ENCODE data around the gene BORCS5. TPM values are rescaled to one million over a fixed set of nuclear protein-coding genes. Genes with fewer than 3 reads are reported as not detected.

Gene BORCS5
- polyA plus RNA-seq, 1 experiment, result 13.6 TPM

DNA sequence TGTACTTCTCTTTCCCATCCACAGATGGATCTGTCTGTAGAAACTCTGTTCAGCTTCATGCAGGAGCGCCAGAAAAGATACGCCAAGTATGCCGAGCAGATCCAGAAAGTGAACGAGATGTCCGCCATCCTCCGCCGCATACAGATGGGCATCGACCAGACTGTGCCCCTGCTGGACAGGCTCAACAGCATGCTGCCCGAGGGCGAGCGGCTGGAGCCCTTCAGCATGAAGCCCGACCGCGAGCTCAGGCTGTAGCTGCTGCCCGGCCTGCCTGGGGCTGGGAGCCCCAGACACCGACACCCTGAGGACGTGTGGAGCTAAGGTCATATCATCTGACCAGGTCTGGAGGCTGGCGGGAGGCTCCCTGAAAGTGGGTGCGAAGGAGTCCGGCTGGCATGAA lies 108.6 kb downstream of the BORCS5 start:
- CTCF ChIA-PET, result no interaction called here
- POLR2A ChIA-PET, result no interaction called here
- Histone ChIP-seq H3K27ac (ENCODE audit: low read depth, low read length) (no peak overlapping the region), H3K27me3 (ENCODE audit: control insufficient read depth, insufficient read depth, low read length) (no peaks in the 10 kb centered on the region), H3K9me3 (ENCODE audit: control insufficient read depth, insufficient read depth, low read length) (no peaks in the 10 kb centered on the region), H3K4me3 (ENCODE audit: low read depth, low read length) (no peak overlapping the region)
- TF ChIP-seq, protein P1, sequence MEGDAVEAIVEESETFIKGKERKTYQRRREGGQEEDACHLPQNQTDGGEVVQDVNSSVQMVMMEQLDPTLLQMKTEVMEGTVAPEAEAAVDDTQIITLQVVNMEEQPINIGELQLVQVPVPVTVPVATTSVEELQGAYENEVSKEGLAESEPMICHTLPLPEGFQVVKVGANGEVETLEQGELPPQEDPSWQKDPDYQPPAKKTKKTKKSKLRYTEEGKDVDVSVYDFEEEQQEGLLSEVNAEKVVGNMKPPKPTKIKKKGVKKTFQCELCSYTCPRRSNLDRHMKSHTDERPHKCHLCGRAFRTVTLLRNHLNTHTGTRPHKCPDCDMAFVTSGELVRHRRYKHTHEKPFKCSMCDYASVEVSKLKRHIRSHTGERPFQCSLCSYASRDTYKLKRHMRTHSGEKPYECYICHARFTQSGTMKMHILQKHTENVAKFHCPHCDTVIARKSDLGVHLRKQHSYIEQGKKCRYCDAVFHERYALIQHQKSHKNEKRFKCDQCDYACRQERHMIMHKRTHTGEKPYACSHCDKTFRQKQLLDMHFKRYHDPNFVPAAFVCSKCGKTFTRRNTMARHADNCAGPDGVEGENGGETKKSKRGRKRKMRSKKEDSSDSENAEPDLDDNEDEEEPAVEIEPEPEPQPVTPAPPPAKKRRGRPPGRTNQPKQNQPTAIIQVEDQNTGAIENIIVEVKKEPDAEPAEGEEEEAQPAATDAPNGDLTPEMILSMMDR (IDR thresholded peaks at IDR 0.05; ENCODE audit: low read depth, low read length), result no peak
- DNase-seq (ENCODE audit: low read depth, low spot score), result no peak

DNA sequence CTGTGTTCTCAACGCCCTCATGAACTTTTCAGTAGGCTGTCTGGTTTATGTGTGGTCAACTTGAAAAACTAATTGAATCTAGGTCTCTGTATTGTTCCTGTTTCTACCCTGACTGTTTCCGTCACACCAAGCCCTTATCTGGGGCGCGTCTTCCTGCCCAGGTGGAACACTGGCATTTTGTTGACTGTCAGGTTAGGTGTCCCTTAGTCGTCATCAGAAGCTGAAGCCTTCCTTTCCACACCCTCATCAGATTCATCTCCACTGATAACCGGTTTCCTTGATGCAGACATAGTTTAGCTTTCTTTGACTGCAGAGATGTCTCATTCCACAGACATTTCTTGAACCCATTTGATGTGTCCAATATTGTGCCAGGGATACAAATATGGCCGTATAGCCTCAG lies 109.3 kb downstream of the BORCS5 start:
- no peaks in the 10 kb centered on the region for H3K9me3 ChIP-seq (ENCODE audit: control insufficient read depth, insufficient read depth, low read length)
- no peak overlapping the region for H3K27ac ChIP-seq (ENCODE audit: low read depth, low read length)
- CTCF ChIA-PET, result no interaction called here
- H3K27me3 ChIP-seq (ENCODE audit: control insufficient read depth, insufficient read depth, low read length), result no peaks in the 10 kb centered on the region
- no peak for DNase-seq (ENCODE audit: low read depth, low spot score)
- POLR2A ChIA-PET, result no interaction called here
- TF ChIP-seq, protein P1 (IDR thresholded peaks at IDR 0.05; ENCODE audit: low read depth, low read length), result no peak
- no peak overlapping the region for H3K4me3 ChIP-seq (ENCODE audit: low read depth, low read length)

DNA sequence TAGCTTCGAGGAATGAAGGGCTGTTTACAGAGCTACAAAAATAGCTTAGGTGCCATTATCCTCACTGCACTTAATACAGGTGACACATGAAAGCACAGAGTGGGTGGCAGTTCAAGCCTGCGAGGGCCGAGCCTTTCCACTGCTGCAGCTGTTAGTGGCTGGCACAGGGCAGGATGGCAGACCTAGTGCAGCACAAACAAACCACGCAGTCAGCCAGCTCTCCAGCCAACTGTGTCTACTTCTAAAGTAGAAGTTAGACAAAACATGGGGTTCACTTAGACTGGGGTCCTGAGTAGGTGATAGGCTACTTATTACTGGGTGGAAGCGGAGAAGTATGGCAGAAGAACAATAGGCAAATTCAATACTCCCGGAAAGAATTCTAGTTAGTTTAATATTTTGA lies 110.4 kb downstream of the BORCS5 start:
- TF ChIP-seq, protein P1 (IDR thresholded peaks at IDR 0.05; ENCODE audit: low read depth, low read length), result no peak
- ChIA-PET POLR2A (no interaction called here), CTCF (no interaction called here)
- no peaks in the 10 kb centered on the region for H3K27me3 ChIP-seq (ENCODE audit: control insufficient read depth, insufficient read depth, low read length)
- DNase-seq (ENCODE audit: low read depth, low spot score), result no peak
- no peak overlapping the region for H3K27ac ChIP-seq (ENCODE audit: low read depth, low read length)
- no peak overlapping the region for H3K4me3 ChIP-seq (ENCODE audit: low read depth, low read length)
- H3K9me3 ChIP-seq (ENCODE audit: control insufficient read depth, insufficient read depth, low read length), result no peaks in the 10 kb centered on the region; the same call in 1 of the 2 replicates

DNA sequence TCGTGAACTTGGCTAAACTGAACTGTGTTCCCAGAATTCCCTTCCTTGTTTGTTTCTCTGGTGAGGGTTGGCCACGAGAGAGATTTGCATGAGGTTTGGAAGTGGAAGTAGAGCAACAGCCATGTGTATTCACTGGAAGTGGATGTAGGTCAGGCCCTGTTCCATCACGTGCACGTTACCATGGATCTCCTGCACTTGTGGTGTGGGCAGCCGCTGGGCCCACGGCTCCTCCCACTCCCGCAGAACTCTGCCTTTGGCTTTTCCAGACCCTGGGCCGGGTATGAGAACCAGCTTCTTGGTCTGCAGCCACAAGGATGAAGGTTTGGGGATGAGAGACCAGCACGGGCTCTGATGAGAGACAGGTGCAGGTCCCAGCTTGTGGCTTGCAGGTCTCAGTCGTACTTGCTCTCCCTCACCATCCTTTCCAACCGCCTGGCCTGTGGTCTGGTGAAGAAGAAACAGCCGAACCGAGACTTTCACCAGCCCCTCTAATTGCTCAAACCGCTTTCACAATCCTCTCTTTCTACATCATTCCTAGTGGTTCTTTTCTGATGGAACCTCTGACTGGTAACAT lies 110.9 kb downstream of the BORCS5 start:
- Histone ChIP-seq H3K27me3 (ENCODE audit: control insufficient read depth, insufficient read depth, low read length) (no peaks in the 10 kb centered on the region), H3K27ac (ENCODE audit: low read depth, low read length) (no peak overlapping the region), H3K4me3 (ENCODE audit: low read depth, low read length) (no peak overlapping the region), H3K9me3 (ENCODE audit: control insufficient read depth, insufficient read depth, low read length) (no peaks in the 10 kb centered on the region; the same call in 1 of the 2 replicates)
- CTCF ChIA-PET, result interaction anchor here (0.5 kb wide), 1 partner anchor 95 kb away, joined by 3 read pairs; no protein-coding TSS in a partner anchor
- TF ChIP-seq, protein P1 (IDR thresholded peaks at IDR 0.05; ENCODE audit: low read depth, low read length), result no peak
- no peak for DNase-seq (ENCODE audit: low read depth, low spot score)
- POLR2A ChIA-PET, result no interaction called here

DNA sequence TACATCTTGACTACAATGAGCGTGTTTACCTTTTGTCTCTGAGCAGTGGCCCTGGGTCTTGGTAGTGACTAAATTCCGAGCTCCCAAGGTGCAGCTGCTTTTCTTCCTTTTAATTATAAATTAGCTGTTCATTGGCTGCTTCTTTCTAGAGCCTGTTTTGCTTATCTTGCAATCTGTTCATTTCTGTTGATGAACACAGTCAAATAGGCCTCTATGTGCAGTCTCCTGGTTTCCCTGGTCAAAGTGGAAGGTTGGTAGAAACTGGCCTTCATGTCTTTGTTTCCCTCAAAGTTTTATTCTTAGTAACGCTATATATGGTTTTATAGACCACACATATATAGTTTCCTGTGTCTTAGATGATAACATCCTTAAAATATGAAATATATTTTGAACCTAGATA lies 111.7 kb downstream of the BORCS5 start:
- TF ChIP-seq, protein P1 (IDR thresholded peaks at IDR 0.05; ENCODE audit: low read depth, low read length), result no peak
- ChIA-PET POLR2A (no interaction called here), CTCF (interaction anchor here (0.5 kb wide), 1 partner anchor 94 kb away, joined by 3 read pairs; no protein-coding TSS in a partner anchor)
- DNase-seq (ENCODE audit: low read depth, low spot score), result no peak
- Histone ChIP-seq H3K27me3 (ENCODE audit: control insufficient read depth, insufficient read depth, low read length) (no peaks in the 10 kb centered on the region), H3K9me3 (ENCODE audit: control insufficient read depth, insufficient read depth, low read length) (no peaks in the 10 kb centered on the region; the same call in 1 of the 2 replicates), H3K4me3 (ENCODE audit: low read depth, low read length) (no peak overlapping the region), H3K27ac (ENCODE audit: low read depth, low read length) (no peak overlapping the region)
